Keratinocyte (primary cell): ENCODE results near the gene MMS19. TPM values are rescaled to one million over a fixed set of nuclear protein-coding genes. Genes with fewer than 3 reads are reported as not detected.

Source experiments
- DNase-seq: peaks from one replicate; pipeline ENCODE4 v3.0.0-alpha.2; 2011; ENCODE audit warnings: low read depth, missing footprints, low spot score
- FAIRE-seq: peaks from 2 replicates; lab custom pipeline; 2011; peaks lifted over from hg19 to GRCh38; lab: Jason Lieb, UNC
- H2AFZ ChIP-seq: 2 replicates; pipeline ENCODE4 v1.6.0; 2012; ENCODE audit warnings: low read length, control low read depth, inconsistent platforms; ENCODE audit not compliant: control insufficient read depth
- H3K27ac ChIP-seq: 2 replicates; pipeline ENCODE4 v1.5.1; 2011; ENCODE audit warnings: low read length; ENCODE audit not compliant: control insufficient read depth, insufficient read depth
- H3K27me3 ChIP-seq: 3 replicates; pipeline ENCODE4 v1.6.0; 2011; ENCODE audit warnings: low read length; ENCODE audit not compliant: control insufficient read depth, insufficient read depth; ENCODE audit errors: extremely low read depth
- H3K36me3 ChIP-seq, 2 experiments: 2 replicates in 1 of 2; 3 replicates in 1 of 2; pipeline ENCODE4 v1.5.1; 2011; ENCODE audit warnings: low read length in 2 of 2, mild to moderate bottlenecking in 1 of 2; ENCODE audit not compliant: control insufficient read depth in 2 of 2, insufficient read depth in 2 of 2; ENCODE audit errors: extremely low read depth in 1 of 2
- H3K4me1 ChIP-seq: 3 replicates; pipeline ENCODE4 v1.5.1; 2011; ENCODE audit warnings: low read length; ENCODE audit not compliant: control insufficient read depth, insufficient read depth; ENCODE audit errors: extremely low read depth
- H3K4me2 ChIP-seq: 3 replicates; pipeline ENCODE4 v1.6.0; 2011; ENCODE audit warnings: low read depth, low read length; ENCODE audit not compliant: control insufficient read depth, insufficient read depth; ENCODE audit errors: extremely low read depth
- H3K4me3 ChIP-seq, 3 experiments: fragments of 200-600 bp in 1 of 3; sonication (generic) in 1 of 3; 2 replicates in 2 of 3; 3 replicates in 1 of 3; pipeline ENCODE4 v1.5.1; 2011 to 2016; ENCODE audit warnings: low read length in 3 of 3, mild to moderate bottlenecking in 3 of 3, control low read depth in 2 of 3, inconsistent platforms in 1 of 3, low read depth in 1 of 3, mixed read lengths in 1 of 3, mixed run types in 1 of 3, moderate library complexity in 1 of 3; ENCODE audit not compliant: control insufficient read depth in 2 of 3, insufficient read depth in 2 of 3; ENCODE audit errors: extremely low read depth in 1 of 3
- H3K79me2 ChIP-seq: 2 replicates; pipeline ENCODE4 v1.6.0; 2012; ENCODE audit warnings: low read length; ENCODE audit not compliant: control insufficient read depth, insufficient read depth
- H3K9ac ChIP-seq: 3 replicates; pipeline ENCODE4 v1.6.0; 2011; ENCODE audit warnings: low read length; ENCODE audit not compliant: control insufficient read depth, insufficient read depth; ENCODE audit errors: extremely low read depth
- H3K9me1 ChIP-seq: 3 replicates; pipeline ENCODE4 v1.6.0; 2011; ENCODE audit warnings: low read length; ENCODE audit not compliant: control insufficient read depth, insufficient read depth; ENCODE audit errors: extremely low read depth
- H3K9me3 ChIP-seq: 2 replicates; pipeline ENCODE4 v1.5.1; 2012; ENCODE audit warnings: low read depth, low read length; ENCODE audit not compliant: control insufficient read depth
- H4K20me1 ChIP-seq: 3 replicates; pipeline ENCODE4 v1.6.0; 2011; ENCODE audit warnings: low read length; ENCODE audit not compliant: control insufficient read depth, insufficient read depth; ENCODE audit errors: extremely low read depth
- CTCF ChIP-seq, 3 experiments: IDR thresholded peaks in 1 of 3; conservative IDR thresholded peaks in 1 of 3; optimal IDR thresholded peaks in 1 of 3; 2 replicates in 2 of 3; 3 replicates in 1 of 3; pipeline versions ENCODE3 to v1.5.1; 2011; ENCODE audit warnings: low read length in 3 of 3, mild to moderate bottlenecking in 3 of 3, moderate library complexity in 2 of 3, control low read depth in 1 of 3, inconsistent platforms in 1 of 3; ENCODE audit not compliant: insufficient read depth in 2 of 3; ENCODE audit errors: extremely low read depth in 1 of 3
- EZH2 ChIP-seq: IDR thresholded peaks from one replicate; pipeline ENCODE4 v1.6.1; 2012; ENCODE audit warnings: inconsistent platforms, mild to moderate bottlenecking, low read length, moderate library complexity
- dilution Hi-C: fragments of 300-500 bp; cut with MboI; formaldehyde crosslinking; loops from one replicate; pipeline ENCODE4 v1.7.0; 2020; ENCODE audit warnings: low sequenced_read_pairs; ENCODE audit not compliant: extremely low pct_ligation_motif_present
- polyA plus RNA-seq, 5 experiments: library from polyadenylated mRNA; depleted of rRNA in 3 of 5; stranded (reverse) in 3 of 5; stranded (forward) in 1 of 5; unstranded in 1 of 5; fragments of >200 nt; gene quantifications; 1 replicate in 1 of 5; 2 replicates in 3 of 5; 3 replicates in 1 of 5; pipeline versions ENCODE4 v1.2.1 to v1.2.3, GENCODE V29; 2011 to 2012; ENCODE audit warnings: missing spikeins in 2 of 5, low read depth in 1 of 5, low replicate concordance in 1 of 5

Gene MMS19
- polyA plus RNA-seq, 1 donor (not counting 4 experiments of a cell fraction or from before 2014, with no cell fraction given): 72.5 TPM

- dilution Hi-C loops: no loop called here
- Histone ChIP-seq H3K4me2 (no peak overlapping the region), H4K20me1 (no peaks in the 10 kb centered on the region), H3K27me3 (no peaks in the 10 kb centered on the region), H3K79me2 (peaks cover 53% of the 10 kb centered on the region), H3K27ac (no peak overlapping the region), H2AFZ (no peak overlapping the region), H3K9ac (no peak overlapping the region), H3K4me1 (peaks cover 21% of the 10 kb centered on the region), H3K9me3 (no peaks in the 10 kb centered on the region), H3K36me3 (no peaks in the 10 kb centered on the region), H3K4me3 (no peak overlapping the region), H3K9me1 (peaks cover 4% of the 10 kb centered on the region)
- no peak for DNase-seq
- FAIRE-seq: no peak
- TF ChIP-seq EZH2 (no peak), CTCF (optimal IDR thresholded peaks at IDR 0.05 in 1 of 3, IDR thresholded peaks at IDR 0.05 in 1 of 3, conservative IDR thresholded peaks at IDR 0.05 in 1 of 3; ENCODE audit: extremely low read depth in 1 of 3, insufficient read depth in 2 of 3, low read length in 3 of 3) (no peak)
Measured at GRCh38 chr10:97514344-97514743, 16.1 kb upstream of the MMS19 start.

GRCh38 chr10:97512993-97513392, 14.8 kb upstream of the MMS19 start:
- Histone ChIP-seq H3K4me1 (peaks cover 14% of the 10 kb centered on the region), H3K9me1 (peaks cover 6% of the 10 kb centered on the region), H3K36me3 (no peaks in the 10 kb centered on the region), H3K9ac (no peak overlapping the region), H3K79me2 (peaks cover 59% of the 10 kb centered on the region), H3K27me3 (no peaks in the 10 kb centered on the region), H3K4me3 (no peak overlapping the region), H3K27ac (no peak overlapping the region), H3K4me2 (no peak overlapping the region), H3K9me3 (no peaks in the 10 kb centered on the region), H4K20me1 (peaks cover 5% of the 10 kb centered on the region), H2AFZ (no peak overlapping the region)
- dilution Hi-C loops: no loop called here
- FAIRE-seq (no peak), DNase-seq (no peak)
- TF ChIP-seq EZH2: no peak
- no peak for TF ChIP-seq CTCF (optimal IDR thresholded peaks at IDR 0.05 in 1 of 3, IDR thresholded peaks at IDR 0.05 in 1 of 3, conservative IDR thresholded peaks at IDR 0.05 in 1 of 3; ENCODE audit: extremely low read depth in 1 of 3, insufficient read depth in 2 of 3, low read length in 3 of 3)
